Activated CD4-positive, alpha-beta T cell treated with anti-CD3 and anti-CD28 coated beads, Interleukin-2, amount 10 ng/mL, durations not matched to agents 7 days and 5 days (primary cell): ENCODE measurements around the gene CX3CR1. TPM values are rescaled to one million over a fixed set of nuclear protein-coding genes. Genes with fewer than 3 reads are reported as not detected.
A peak's percentile ranks its signal among the peaks of the same experiment; 100 is the strongest.
"Not testable (repeated sequence)": the region's sequence is repeated elsewhere in the genome, so short reads cannot be mapped to it uniquely, and the experiment has no call there.

Experiments used
- CTCF ChIA-PET: fragments of 350-600 bp; sonication (Branson Sonifier 250); formaldehyde crosslinking; loops from one replicate; lab custom pipeline; 2021; ENCODE audit warnings: antibody characterized with exemption; lab: Charles Lee
- POLR2A ChIA-PET: fragments of 350-600 bp; sonication (Branson Sonifier 250); formaldehyde crosslinking; loops from one replicate; lab custom pipeline; 2021; ENCODE audit warnings: antibody characterized with exemption; lab: Charles Lee
- DNase-seq: peaks from one replicate; pipeline ENCODE4 v3.0.0-alpha.2; 2020
- H3K27ac Mint-ChIP-seq: one replicate; pipeline ENCODE4 v1.8.0; 2021; ENCODE audit warnings: mild to moderate bottlenecking, moderate library complexity, mixed read lengths
- H3K27me3 Mint-ChIP-seq: one replicate; pipeline ENCODE4 v1.8.0; 2021; ENCODE audit warnings: mixed read lengths
- H3K36me3 Mint-ChIP-seq: one replicate; pipeline ENCODE4 v1.8.0; 2021; ENCODE audit warnings: low read depth, mixed read lengths
- H3K4me1 Mint-ChIP-seq: one replicate; pipeline ENCODE4 v1.8.0; 2021; ENCODE audit warnings: mixed read lengths
- H3K4me3 Mint-ChIP-seq: one replicate; pipeline ENCODE4 v1.8.0; 2021; ENCODE audit warnings: mild to moderate bottlenecking, moderate library complexity, mixed read lengths
- H3K9me3 Mint-ChIP-seq: one replicate; pipeline ENCODE4 v1.8.0; 2021; ENCODE audit warnings: mixed read lengths
- total RNA-seq, 2 experiments: library from RNA; stranded (reverse); gene quantifications; one replicate each; pipeline ENCODE4 v1.2.3, GENCODE V29; 2021

Gene CX3CR1
- total RNA-seq, 2 experiments from 2014 or later, result 0.60 to 1.5 TPM

- no peak for DNase-seq
- H3K4me1 Mint-ChIP-seq, result peaks cover 20% of the 10 kb centered on the region
- CTCF ChIA-PET, result interaction anchor here (0.9 to 1.1 kb wide), 2 partner anchors 12 to 64 kb away, joined by 3 read pairs; no protein-coding TSS in a partner anchor
- no peak overlapping the region for H3K27ac Mint-ChIP-seq
- H3K27me3 Mint-ChIP-seq, result peaks cover 59% of the 10 kb centered on the region
- POLR2A ChIA-PET, result no interaction called here
- no peak overlapping the region for H3K4me3 Mint-ChIP-seq
- no peaks in the 10 kb centered on the region for H3K9me3 Mint-ChIP-seq
- H3K36me3 Mint-ChIP-seq, result no peaks in the 10 kb centered on the region
Measured at GRCh38 chr3:39228496-39228895, 51.3 kb downstream of the CX3CR1 start.

- POLR2A ChIA-PET, DNase-seq, H3K4me3 Mint-ChIP-seq, H3K27ac Mint-ChIP-seq, CTCF ChIA-PET, H3K9me3 Mint-ChIP-seq, H3K36me3 Mint-ChIP-seq: not testable (repeated sequence)
- Mint-ChIP-seq H3K4me1 (peaks cover 21% of the 10 kb centered on the region), H3K27me3 (peaks cover 61% of the 10 kb centered on the region)
Measured at GRCh38 chr3:39227596-39227995, 52.2 kb downstream of the CX3CR1 start.

- no peak for DNase-seq
- H3K4me1 Mint-ChIP-seq, result peaks cover 14% of the 10 kb centered on the region
- no peak overlapping the region for H3K27ac Mint-ChIP-seq
- H3K9me3 Mint-ChIP-seq, result no peaks in the 10 kb centered on the region
- CTCF ChIA-PET, result interaction anchor here (1.4 kb wide), 1 partner anchor 8 kb away, joined by 3 read pairs; no protein-coding TSS in a partner anchor
- no peaks in the 10 kb centered on the region for H3K36me3 Mint-ChIP-seq
- no peak overlapping the region for H3K4me3 Mint-ChIP-seq
- POLR2A ChIA-PET, result no interaction called here
- H3K27me3 Mint-ChIP-seq, result peaks cover 53% of the 10 kb centered on the region
Measured at GRCh38 chr3:39226106-39226741, 53.6 kb downstream of the CX3CR1 start.

GRCh38 chr3:39224288-39224687 is 55.5 kb downstream of the CX3CR1 start:
- Mint-ChIP-seq H3K4me3 (no peak overlapping the region), H3K27ac (no peak overlapping the region), H3K4me1 (peaks cover 29% of the 10 kb centered on the region), H3K36me3 (no peaks in the 10 kb centered on the region), H3K27me3 (peaks cover 51% of the 10 kb centered on the region), H3K9me3 (no peaks in the 10 kb centered on the region)
- ChIA-PET POLR2A (no interaction called here), CTCF (no interaction called here)
- DNase-seq, result no peak

GRCh38 chr3:39222939-39223338 is 56.9 kb downstream of the CX3CR1 start:
- POLR2A ChIA-PET, result no interaction called here
- no peaks in the 10 kb centered on the region for H3K9me3 Mint-ChIP-seq
- no peak overlapping the region for H3K27ac Mint-ChIP-seq
- no peaks in the 10 kb centered on the region for H3K36me3 Mint-ChIP-seq
- H3K27me3 Mint-ChIP-seq, result peaks cover 52% of the 10 kb centered on the region
- DNase-seq, result no peak
- CTCF ChIA-PET, result no interaction called here
- peaks cover 29% of the 10 kb centered on the region for H3K4me1 Mint-ChIP-seq
- no peak overlapping the region for H3K4me3 Mint-ChIP-seq

GRCh38 chr3:39222462-39222861 is 57.4 kb downstream of the CX3CR1 start:
- ChIA-PET POLR2A (no interaction called here), CTCF (no interaction called here)
- Mint-ChIP-seq H3K36me3 (no peaks in the 10 kb centered on the region), H3K4me1 (peaks cover 29% of the 10 kb centered on the region), H3K9me3 (no peaks in the 10 kb centered on the region), H3K27ac (no peak overlapping the region), H3K4me3 (no peak overlapping the region), H3K27me3 (peaks cover 55% of the 10 kb centered on the region)
- DNase-seq, result no peak

- no peak for DNase-seq
- H3K4me3 Mint-ChIP-seq, result no peak overlapping the region
- H3K27me3 Mint-ChIP-seq, result peaks cover 59% of the 10 kb centered on the region
- H3K27ac Mint-ChIP-seq, result no peak overlapping the region
- POLR2A ChIA-PET, result no interaction called here
- CTCF ChIA-PET, result interaction anchor here (0.6 to 1.5 kb wide), 4 partner anchors 8 to 95 kb away, joined by 3 to 4 read pairs (median 3); partner anchors contain the start of gene XIRP1
- H3K4me1 Mint-ChIP-seq, result peaks cover 40% of the 10 kb centered on the region
- no peaks in the 10 kb centered on the region for H3K36me3 Mint-ChIP-seq
- no peaks in the 10 kb centered on the region for H3K9me3 Mint-ChIP-seq
Measured at GRCh38 chr3:39221141-39221530, 58.7 kb downstream of the CX3CR1 start.

- POLR2A ChIA-PET, result interaction anchor here (0.5 kb wide), 1 partner anchor 14 kb away, joined by 3 read pairs; no protein-coding TSS in a partner anchor
- peaks cover 54% of the 10 kb centered on the region for H3K27me3 Mint-ChIP-seq
- no peak overlapping the region for H3K27ac Mint-ChIP-seq
- no peaks in the 10 kb centered on the region for H3K36me3 Mint-ChIP-seq
- DNase-seq, result peak; percentile 33
- peaks cover 39% of the 10 kb centered on the region for H3K4me1 Mint-ChIP-seq
- H3K9me3 Mint-ChIP-seq, result no peaks in the 10 kb centered on the region
- H3K4me3 Mint-ChIP-seq, result no peak overlapping the region
- CTCF ChIA-PET, result interaction anchor here (0.6 to 1.5 kb wide), 4 partner anchors 9 to 95 kb away, joined by 3 to 4 read pairs (median 4); partner anchors contain the start of gene XIRP1
Measured at GRCh38 chr3:39220407-39221140, 59.3 kb downstream of the CX3CR1 start.

- H3K4me1 Mint-ChIP-seq, result peaks cover 39% of the 10 kb centered on the region
- no peak for DNase-seq
- POLR2A ChIA-PET, result no interaction called here
- peaks cover 47% of the 10 kb centered on the region for H3K27me3 Mint-ChIP-seq
- CTCF ChIA-PET, result interaction anchor here (1.2 kb wide), 1 partner anchor 68 kb away, joined by 4 read pairs; no protein-coding TSS in a partner anchor
- H3K36me3 Mint-ChIP-seq, result no peaks in the 10 kb centered on the region
- H3K4me3 Mint-ChIP-seq, result no peak overlapping the region
- H3K9me3 Mint-ChIP-seq, result no peaks in the 10 kb centered on the region
- no peak overlapping the region for H3K27ac Mint-ChIP-seq
Measured at GRCh38 chr3:39219702-39220101, 60.1 kb downstream of the CX3CR1 start.

- H3K9me3 Mint-ChIP-seq, result no peaks in the 10 kb centered on the region
- no peaks in the 10 kb centered on the region for H3K36me3 Mint-ChIP-seq
- ChIA-PET POLR2A (interaction anchor here (0.6 kb wide), 1 partner anchor 111 kb away, joined by 4 read pairs; no protein-coding TSS in a partner anchor), CTCF (interaction anchor here (0.8 to 2.1 kb wide), 10 partner anchors 13 to 161 kb away, joined by 3 to 6 read pairs (median 3); no protein-coding TSS in a partner anchor)
- peaks cover 28% of the 10 kb centered on the region for H3K4me1 Mint-ChIP-seq
- H3K27me3 Mint-ChIP-seq, result peaks cover 29% of the 10 kb centered on the region
- no peak overlapping the region for H3K27ac Mint-ChIP-seq
- no peak overlapping the region for H3K4me3 Mint-ChIP-seq
- DNase-seq, result no peak
Measured at GRCh38 chr3:39216176-39216790, 63.6 kb downstream of the CX3CR1 start.

- CTCF ChIA-PET, result interaction anchor here (1.0 to 1.5 kb wide), 3 partner anchors 10 to 79 kb away, joined by 3 to 4 read pairs (median 3); no protein-coding TSS in a partner anchor
- POLR2A ChIA-PET, result no interaction called here
- peaks cover 4% of the 10 kb centered on the region for H3K36me3 Mint-ChIP-seq
- H3K4me3 Mint-ChIP-seq, result no peak overlapping the region
- H3K27ac Mint-ChIP-seq, result no peak overlapping the region
- DNase-seq, result no peak
- peaks cover 27% of the 10 kb centered on the region for H3K4me1 Mint-ChIP-seq
- no peaks in the 10 kb centered on the region for H3K9me3 Mint-ChIP-seq
- peaks cover 18% of the 10 kb centered on the region for H3K27me3 Mint-ChIP-seq
Measured at GRCh38 chr3:39213613-39214012, 66.2 kb downstream of the CX3CR1 start.
